Gastroesophageal sphincter (tissue), 3 donors: ENCODE measurements around the gene NUP133.

ENCODE experiments used
- POLR2A ChIP-seq, 2 donors: fragments of 450-650 bp; IDR thresholded peaks; one replicate each; pipeline ENCODE4 v1.6.1; 2017; ENCODE audit warnings: antibody characterized with exemption in 2 of 2, mild to moderate bottlenecking in 2 of 2, moderate library complexity in 1 of 2
- POLR2AphosphoS5 ChIP-seq: sonication (generic); formaldehyde crosslinking; IDR thresholded peaks from one replicate; pipeline ENCODE4 v1.6.1; 2017; ENCODE audit warnings: antibody characterized with exemption
- TF ChIP-seq, protein P1 (sequence below), 4 experiments: fragments of 200-600 bp in 2 of 4; fragments of 450-650 bp in 2 of 4; sonication (generic) in 1 of 4; IDR thresholded peaks; one replicate each; pipeline ENCODE4 v1.5.1; 2017 to 2019; ENCODE audit warnings: antibody characterized with exemption in 4 of 4, mild to moderate bottlenecking in 2 of 4, moderate library complexity in 2 of 4

DNA sequence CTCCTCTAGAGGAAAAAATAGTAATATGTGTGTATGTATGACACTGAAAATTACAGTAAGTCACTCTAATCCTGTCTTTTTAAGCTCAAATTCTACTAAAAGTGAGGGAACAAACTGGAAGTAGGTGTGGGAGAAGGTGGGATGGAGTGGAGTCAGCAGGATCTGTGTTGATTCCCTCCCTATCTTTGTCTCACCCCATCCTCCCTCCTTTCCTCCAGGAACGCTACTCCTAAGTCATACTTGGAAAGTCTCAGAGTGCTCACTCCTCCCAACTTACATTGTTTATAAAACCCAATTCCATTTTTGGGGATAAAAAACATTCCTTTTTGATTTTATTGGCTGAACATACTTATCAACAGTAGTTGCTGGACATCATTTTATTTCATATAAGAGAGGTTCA lies 14.9 kb upstream of the NUP133 start:
- TF ChIP-seq, protein P1, sequence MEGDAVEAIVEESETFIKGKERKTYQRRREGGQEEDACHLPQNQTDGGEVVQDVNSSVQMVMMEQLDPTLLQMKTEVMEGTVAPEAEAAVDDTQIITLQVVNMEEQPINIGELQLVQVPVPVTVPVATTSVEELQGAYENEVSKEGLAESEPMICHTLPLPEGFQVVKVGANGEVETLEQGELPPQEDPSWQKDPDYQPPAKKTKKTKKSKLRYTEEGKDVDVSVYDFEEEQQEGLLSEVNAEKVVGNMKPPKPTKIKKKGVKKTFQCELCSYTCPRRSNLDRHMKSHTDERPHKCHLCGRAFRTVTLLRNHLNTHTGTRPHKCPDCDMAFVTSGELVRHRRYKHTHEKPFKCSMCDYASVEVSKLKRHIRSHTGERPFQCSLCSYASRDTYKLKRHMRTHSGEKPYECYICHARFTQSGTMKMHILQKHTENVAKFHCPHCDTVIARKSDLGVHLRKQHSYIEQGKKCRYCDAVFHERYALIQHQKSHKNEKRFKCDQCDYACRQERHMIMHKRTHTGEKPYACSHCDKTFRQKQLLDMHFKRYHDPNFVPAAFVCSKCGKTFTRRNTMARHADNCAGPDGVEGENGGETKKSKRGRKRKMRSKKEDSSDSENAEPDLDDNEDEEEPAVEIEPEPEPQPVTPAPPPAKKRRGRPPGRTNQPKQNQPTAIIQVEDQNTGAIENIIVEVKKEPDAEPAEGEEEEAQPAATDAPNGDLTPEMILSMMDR (IDR thresholded peaks at IDR 0.05): no peak
- no peak for TF ChIP-seq POLR2AphosphoS5
- TF ChIP-seq POLR2A (IDR thresholded peaks at IDR 0.05): no peak
